GM18502 (cell line): Measurements from ENCODE around the gene LAIR2.

Source experiments
- ATAC-seq: cut with Tn5 transposase; IDR thresholded peaks from one replicate; pipeline ENCODE4 v1.9.1; 2021; ENCODE audit warnings: mild to moderate bottlenecking; ENCODE audit not compliant: unreplicated experiment, poor library complexity

Gene LAIR2

DNA sequence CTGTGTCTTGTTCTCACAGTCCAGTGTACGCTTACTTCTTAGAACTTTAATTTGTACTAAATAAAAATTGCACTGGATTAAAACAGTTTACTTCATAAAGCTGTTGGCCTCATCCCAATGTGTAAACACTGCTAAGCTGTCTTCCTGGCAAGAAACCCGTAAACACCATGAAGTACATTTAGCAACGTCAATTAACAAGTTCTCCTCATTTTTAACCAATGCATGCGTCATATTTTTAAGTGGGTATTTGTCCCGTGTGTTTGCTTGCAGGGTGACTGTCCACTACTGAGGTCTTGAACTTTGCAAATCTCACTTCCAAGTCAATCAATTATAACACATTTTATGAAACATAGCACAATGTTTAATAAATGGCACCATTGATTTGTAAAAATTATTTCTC, 28.2 kb downstream of the LAIR2 start:
- ATAC-seq: no peak

DNA sequence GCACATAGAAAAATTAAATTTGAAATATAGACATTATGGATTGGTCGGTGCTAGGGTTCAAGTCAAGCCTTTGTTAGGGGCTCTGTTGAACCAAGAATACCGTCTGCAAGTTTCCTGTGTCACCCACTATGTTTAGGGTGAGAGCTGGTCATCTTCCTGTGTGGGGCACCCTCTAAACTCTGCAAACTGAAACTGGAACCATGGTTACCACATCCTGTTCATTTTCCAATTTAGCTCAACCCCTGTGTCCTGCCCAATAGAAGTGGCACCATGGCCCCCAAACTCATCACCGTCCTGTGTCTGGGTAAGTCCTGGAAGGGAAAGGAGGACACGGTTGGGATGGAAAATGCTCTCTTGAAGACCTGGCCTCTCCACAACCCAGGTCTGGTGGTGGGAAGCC, 29.9 kb downstream of the LAIR2 start:
- ATAC-seq: no peak

DNA sequence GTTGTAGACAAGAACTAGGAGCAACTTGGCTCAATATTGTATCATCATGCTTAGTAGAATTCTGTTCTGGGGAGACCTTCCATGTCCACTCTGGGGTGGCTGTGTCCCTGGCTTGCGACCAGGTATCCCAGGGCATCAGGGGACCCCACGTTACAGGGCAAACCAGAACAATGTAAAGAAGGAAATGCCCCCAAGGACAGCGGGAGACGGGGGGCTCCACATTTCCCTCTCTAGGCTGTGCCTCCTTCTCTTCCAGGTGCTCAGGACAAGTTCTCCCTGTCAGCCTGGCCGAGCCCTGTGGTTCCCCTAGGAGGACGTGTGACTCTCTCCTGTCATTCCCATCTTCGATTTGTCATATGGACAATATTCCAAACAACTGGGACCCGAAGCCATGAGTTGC, 30.8 kb downstream of the LAIR2 start:
- ATAC-seq: no peak

DNA sequence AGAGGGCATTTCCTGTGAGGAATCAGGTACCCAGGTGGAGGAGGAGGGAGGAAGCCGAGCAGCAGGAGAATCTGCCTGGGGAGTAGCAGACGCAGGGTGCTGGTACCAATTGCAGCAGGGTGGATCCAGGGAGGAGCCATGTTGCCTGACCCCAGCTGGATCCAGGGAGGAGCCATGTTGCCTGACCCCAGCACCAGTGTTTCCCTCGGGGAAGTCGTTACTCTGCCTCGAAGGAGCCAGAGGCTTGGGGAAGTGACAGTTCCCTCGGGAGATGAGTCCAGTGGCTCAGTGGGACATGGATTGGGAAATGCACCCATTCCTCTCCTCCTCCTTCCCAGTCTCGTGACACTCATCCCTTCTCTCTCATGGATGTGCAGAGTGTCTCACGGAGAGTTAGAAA, 31.5 kb downstream of the LAIR2 start:
- no peak for ATAC-seq

DNA sequence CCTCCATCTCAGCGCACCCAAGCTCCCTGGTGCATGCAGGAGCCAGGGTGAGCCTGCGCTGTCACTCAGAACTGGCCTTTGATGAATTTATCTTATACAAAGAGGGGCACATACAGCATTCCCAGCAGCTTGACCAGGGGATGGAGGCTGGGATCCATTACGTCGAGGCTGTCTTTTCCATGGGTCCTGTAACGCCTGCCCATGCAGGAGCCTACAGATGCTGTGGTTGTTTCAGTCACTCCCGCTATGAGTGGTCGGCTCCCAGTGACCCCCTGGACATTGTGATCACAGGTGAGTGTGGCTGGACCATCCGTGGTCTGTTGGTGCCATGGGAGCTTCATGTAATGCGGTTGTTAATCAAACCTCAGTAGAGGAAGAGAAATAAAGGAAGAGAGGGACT, 33.0 kb downstream of the LAIR2 start:
- ATAC-seq: no peak

DNA sequence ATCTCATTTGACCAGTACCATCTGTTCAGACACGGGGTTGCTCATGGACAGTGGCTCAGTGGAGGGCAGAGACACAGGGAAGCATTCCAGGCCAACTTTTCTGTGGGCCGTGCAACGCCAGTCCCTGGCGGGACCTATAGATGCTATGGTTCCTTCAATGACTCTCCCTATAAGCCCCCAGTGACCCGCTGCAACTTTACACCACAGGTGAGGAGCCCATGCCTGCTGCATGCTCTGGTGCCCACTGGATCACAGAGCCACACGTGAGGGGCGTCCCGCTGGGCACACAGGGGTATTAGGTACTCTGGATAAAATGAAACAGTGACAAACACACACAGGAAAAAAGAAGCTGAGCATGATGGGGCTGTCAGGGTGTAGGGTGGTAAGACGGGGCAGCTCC, 34.3 kb downstream of the LAIR2 start:
- ATAC-seq: no peak

DNA sequence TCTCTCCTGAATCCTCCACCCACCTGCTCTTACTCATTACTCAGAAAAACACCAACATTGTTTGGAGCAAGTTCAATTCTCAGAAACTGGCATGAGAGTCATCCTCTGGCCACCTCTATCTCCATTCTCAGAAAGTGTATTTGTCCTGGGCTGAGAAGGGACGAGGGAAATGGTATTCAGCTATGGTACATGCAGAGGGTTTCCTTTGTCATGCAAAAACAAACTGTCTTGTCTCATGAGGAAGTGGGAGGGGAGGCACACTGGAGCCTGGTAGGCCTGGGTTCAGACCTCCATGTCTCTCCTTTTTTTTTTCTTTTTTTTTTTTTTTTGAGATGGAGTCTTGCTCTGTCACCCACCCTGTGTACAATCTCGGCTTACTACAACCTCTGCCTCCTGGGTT, 39.1 kb downstream of the LAIR2 start:
- no peak for ATAC-seq

DNA sequence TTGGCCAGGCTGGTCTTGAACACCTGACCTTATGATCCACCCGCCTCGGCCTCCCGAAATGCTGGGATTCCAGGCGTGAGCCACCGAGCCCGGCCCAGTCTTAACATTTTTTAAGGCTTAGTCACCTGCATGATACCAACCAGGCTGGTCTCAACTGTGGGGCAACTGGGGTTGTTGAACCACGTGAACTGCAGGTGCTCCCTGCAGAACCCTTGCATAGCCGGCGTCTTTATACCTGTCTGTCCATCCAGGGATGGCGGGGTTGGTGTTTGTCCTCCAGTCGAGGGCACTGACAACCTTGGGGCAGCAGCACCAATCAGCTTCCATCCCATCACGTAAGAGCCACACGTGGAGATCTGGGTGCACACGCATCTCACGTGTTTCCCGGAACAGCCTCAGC, 46.2 kb downstream of the LAIR2 start:
- ATAC-seq: no peak

DNA sequence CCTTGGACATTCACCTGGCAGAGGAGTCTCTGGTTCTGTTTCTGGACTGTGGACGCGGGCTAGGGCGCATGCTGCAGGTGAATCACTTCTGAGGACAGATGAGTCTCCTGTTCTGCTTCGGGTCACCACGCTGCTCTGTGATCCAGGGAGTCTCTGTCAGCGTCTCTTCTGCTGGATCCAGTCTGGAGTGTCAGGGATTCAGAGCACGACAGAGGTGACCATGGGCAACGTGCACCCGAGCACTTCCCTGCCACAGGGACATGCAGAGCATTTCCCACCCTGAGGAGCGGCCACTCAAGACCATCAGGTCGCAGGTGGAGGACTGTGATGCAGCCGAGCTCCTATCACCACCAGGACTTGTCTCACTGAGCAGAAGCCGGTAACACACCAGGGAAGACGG, 46.6 kb downstream of the LAIR2 start:
- no peak for ATAC-seq

DNA sequence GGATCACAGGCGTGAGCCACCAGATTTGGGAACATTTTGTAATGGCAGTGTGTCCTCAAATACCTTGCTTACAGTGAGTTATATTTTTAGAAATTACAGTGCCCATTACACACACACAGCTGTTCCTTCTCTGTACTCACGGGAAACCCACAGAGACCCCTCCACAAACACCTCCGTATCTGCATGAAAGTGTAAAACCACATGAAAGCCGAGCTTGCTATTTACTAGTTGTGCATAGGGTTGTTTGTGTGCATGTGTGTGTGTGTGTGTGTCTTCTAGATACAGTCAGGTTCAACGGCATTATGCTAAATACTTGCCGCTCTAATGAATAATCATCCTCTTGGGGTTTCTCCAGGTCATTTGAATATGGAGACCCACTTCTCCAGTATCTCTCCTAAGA, 48.7 kb downstream of the LAIR2 start:
- no peak for ATAC-seq

DNA sequence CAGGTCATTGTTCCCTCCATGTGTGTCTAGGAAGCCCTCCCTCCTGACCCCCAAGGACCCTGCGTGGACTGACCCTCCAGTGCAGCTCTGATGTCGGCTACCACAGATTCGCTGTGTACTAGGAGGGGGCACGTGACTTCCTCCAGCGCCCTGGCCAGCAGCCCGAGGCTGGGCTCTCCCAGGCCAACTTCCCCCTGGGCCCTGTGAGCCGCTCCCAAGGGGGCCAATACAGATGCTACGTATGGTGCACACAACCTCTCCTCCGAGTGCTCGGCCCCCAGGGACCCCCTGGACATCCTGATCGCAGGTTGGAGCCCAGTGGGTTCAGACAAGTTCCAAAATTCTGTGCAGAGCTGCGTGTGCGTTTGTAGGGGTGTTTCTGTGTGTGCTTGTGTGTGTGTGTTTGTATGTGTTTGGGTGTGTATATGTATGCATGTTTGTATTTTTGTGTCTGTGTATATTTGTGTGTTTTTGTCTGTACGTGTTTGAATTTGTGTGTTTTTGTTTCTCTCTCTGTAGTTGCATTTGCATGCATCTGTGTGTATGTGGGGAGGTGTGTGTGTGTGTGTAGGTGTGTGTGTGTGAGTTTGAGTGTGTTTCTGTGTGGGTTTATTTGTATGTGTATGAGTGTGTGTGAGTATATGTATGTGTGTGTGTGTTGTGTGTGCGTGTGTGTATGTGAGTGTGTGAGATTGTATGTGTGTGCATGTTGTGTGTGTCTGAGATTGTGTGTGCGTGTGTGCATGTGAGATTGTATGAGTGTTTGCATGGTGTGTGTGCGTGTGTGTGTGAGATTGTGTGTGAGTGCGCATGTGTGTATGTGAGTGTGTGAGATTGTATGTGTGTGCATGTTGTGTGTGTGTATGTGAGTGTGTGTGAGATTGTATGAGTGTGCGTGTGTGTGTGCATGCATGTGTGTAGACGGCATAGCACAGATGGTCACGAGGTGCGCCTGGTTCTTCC, 49.6 kb downstream of the LAIR2 start:
- no peak for ATAC-seq

DNA sequence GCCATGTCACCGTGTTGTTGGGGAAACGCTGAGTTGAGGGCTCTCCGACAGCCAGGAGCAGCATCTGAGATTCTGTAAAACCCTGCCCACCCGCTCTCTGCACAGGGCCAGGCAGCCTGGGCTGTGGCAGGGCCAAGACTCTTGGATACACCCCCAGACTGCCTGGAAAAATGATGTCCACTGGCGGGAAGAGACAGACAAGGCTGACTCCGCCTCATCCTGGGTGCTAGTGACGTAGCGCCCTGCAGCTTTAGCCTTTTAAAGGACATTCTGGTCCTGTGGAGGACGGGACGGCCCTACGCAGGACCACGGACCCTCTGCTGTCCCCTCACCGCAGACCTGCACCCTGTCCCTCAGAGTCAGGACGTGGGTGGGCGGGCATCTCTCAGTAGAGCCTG, 50.3 kb downstream of the LAIR2 start:
- no peak for ATAC-seq

DNA sequence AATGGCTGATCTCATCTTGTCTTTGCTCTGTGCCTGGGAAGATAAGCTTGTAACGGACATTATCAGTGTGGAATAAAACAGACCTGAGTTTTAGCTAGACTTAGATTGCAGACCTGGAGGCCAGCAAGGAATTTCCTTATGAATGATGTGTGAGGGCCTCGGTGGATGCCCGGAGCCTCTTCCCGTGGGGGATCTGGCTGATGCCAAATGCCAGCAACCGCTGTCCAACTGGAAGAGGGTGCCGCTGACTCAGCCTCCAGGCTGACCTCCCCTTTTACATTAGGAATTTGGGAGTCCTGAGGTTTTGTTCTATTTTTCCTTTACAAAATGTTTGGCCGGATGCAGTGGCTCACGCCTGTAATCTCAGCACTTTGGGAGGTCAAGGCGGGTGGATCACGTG, 51.4 kb downstream of the LAIR2 start:
- no peak for ATAC-seq

DNA sequence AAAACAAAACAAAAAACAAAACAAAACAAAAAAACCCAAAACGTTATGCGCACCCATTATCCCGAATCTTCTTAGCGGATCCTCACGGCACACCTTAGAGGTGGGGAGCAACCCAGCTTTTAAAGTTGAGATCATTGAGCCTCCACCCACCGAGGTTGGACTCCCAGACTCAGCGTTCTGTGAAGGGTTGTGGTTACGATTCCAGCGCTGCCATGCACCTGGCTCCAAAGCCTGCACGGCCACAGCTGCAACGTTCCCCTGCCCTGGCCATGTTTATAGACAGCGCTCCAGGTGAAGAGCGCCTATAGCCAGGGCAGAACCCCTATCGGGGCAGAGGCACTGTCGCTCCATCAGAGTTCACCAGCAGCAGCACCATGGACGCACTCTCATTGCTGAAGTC, 52.3 kb downstream of the LAIR2 start:
- no peak for ATAC-seq

DNA sequence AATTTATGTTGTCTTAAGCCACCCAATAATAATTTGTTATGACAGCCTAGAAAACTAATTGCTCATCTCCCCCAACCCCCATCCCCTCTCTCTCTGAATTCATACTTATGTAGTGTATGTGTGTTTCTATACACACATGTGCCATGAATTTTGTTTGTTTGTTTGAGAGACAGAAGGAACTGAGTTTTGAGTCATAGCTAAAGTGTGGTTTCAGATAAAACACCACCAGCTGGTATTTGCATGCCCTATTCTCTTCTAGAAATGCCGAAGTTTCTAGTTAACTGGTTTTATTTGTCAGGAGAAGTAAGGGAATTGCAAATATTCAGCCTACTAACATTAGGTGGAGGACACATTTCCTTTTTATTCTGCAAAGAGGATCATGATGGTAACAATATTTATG, 53.6 kb downstream of the LAIR2 start:
- ATAC-seq: no peak

DNA sequence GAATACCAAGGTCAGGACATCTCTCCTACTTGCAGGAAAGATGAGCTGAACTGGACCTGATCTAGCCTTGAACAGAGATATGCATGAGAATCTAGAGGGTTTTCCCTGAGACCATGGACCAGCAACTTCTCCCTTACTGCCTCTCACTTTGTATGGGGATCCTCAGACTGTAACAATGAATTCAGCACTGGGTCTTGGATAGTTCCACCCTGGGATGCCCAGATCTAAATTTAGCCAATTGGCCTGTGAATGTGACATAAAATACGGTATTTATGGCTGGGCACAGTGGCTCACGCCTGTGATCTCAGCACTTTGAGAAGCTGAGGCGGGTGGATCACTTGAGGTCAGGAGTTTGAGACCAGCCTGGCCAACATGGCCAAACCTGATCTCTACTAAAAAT, 55.7 kb downstream of the LAIR2 start:
- no peak for ATAC-seq
